ENCODE data around the gene TTC33.
"Not testable (repeated sequence)": the region's sequence is repeated elsewhere in the genome, so short reads cannot be mapped to it uniquely, and the experiment has no call there.

The TTC33 gene

DNA sequence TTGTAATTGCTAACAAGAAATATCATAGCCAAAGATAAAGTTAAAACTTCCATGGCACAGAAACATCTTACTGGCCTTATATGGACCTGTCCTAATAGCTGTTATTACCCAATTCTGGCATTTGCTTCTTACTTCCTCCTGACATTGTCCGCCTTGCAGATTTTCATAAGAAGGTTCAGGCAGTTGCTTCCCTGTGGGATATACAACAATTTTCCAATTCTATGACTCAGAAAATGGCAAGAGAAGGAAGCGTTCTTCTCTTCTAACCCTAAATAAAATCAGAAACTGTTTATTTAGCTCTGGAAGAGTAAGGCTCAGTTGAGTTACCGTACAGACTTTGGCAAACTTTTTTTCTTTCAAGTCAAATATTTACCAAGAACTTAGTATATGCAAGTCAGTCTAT is 40.7 kb upstream of the TTC33 start:
- TF ChIP-seq, protein P1, sequence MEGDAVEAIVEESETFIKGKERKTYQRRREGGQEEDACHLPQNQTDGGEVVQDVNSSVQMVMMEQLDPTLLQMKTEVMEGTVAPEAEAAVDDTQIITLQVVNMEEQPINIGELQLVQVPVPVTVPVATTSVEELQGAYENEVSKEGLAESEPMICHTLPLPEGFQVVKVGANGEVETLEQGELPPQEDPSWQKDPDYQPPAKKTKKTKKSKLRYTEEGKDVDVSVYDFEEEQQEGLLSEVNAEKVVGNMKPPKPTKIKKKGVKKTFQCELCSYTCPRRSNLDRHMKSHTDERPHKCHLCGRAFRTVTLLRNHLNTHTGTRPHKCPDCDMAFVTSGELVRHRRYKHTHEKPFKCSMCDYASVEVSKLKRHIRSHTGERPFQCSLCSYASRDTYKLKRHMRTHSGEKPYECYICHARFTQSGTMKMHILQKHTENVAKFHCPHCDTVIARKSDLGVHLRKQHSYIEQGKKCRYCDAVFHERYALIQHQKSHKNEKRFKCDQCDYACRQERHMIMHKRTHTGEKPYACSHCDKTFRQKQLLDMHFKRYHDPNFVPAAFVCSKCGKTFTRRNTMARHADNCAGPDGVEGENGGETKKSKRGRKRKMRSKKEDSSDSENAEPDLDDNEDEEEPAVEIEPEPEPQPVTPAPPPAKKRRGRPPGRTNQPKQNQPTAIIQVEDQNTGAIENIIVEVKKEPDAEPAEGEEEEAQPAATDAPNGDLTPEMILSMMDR (IDR thresholded peaks at IDR 0.05; ENCODE audit: borderline replicate concordance, insufficient read depth, low read depth, low read length), result no peak
- no peak overlapping the region for H3K4me3 ChIP-seq (ENCODE audit: low read depth, low read length)

DNA sequence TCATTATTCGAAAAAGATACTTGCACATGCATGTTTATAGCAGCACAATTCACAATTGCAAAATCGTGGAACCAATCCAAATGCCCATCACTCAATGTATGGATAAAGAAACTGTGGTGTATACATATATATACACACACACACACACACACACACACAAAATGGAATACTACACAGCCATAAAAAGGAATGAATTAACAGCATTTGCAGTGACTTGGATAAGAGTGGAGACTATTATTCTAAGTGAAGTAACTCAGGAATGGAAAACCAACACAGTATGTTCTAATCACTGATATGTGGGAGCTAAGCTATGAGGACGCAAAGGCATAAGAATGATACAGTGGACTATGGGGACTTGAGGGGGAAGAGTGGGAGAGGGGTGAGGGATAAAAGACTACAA is 39.1 kb upstream of the TTC33 start:
- not testable (repeated sequence) for H3K4me3 ChIP-seq (ENCODE audit: low read depth, low read length)

DNA sequence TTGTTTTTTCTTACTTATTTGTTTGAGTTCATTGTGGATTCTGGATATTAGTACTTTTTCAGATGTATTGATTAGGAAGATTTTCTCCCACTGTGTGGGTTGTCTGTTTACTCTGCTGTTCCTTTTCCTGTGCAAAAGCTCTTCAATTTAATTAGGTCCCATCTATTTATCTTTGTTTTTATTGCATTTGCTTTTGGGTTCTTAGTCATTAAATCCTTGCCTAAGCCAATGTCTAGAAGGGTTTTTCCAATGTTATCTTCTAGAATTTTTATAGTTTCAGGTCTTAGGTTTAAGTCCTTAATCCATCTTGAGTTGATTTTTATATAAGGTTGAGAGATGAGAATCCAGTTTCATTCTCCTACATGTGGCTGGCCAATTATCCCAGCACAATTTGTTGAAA is 38.6 kb upstream of the TTC33 start:
- H3K4me3 ChIP-seq (ENCODE audit: low read depth, low read length), result not testable (repeated sequence)

DNA sequence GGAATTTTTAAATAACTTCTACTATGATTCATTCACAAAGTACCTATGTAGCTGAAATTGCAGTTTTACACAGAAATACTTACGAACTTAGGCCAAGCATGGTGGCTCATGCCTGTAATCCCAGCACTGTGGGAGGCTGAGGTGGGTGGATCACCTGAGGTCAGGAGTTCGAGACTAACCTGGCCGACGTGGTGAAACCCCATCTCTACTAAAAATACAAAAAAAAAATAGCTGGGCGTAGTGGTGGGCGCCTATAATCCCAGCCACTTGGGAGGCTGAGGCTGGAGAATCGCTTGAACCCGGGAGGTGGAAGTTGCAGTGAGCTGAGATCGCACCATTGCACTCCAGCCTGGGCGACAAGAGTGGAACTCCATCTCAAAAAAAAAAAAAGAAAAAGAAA is 36.9 kb upstream of the TTC33 start:
- not testable (repeated sequence) for H3K4me3 ChIP-seq (ENCODE audit: low read depth, low read length)

DNA sequence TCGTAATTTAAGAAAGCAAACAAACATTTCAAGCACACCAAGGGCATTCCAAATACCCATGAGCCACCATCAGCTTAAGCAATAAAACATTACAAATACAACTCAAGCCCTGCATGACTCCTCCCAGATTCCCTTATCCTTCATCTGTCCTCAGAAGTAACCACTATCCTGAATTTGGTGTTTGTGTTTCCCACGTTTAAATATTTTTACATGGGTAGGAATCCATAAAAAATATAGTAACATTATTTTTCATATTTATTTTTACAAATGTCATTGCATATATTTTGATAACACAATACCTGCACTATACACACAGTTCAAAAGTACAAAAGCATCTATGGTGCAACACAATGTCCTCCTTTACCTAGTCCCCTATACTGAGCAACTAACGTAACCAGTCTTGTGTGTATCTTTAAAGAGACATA is 36.0 kb upstream of the TTC33 start:
- TF ChIP-seq, protein P1 (IDR thresholded peaks at IDR 0.05; ENCODE audit: borderline replicate concordance, insufficient read depth, low read depth, low read length), result no peak
- H3K4me3 ChIP-seq (ENCODE audit: low read depth, low read length), result no peak overlapping the region

DNA sequence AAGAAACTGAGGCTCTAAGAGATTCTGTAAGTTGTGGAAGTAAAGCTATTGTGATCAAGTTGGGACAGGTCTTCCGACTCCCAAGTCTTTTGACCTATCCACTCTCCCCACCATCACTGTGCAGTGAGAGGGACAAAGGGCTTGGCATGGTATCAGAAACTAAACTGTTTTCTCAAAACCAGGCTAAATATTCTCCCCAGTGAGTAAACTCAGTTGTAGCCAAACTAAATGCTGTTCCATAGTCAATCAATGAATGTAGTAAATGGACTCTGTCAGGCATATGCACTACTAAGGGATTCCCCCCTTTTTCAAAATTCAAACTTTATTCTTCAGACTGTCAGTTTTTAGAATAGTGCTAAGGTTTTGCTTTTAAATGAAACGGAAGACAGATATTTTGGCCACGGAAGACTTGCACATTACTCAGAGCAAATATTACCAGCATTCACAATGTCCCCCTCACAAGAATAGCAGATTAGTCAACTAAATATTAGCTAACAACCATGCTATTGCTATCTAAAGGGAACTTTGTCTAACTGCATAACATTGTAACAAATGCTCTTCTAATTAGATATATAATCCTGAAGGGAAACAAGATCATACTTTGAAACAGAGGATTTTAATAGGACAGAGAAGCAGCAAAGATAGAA is 35.3 kb upstream of the TTC33 start:
- TF ChIP-seq, protein P1 (IDR thresholded peaks at IDR 0.05; ENCODE audit: borderline replicate concordance, insufficient read depth, low read depth, low read length), result no peak
- H3K4me3 ChIP-seq (ENCODE audit: low read depth, low read length), result no peak overlapping the region

DNA sequence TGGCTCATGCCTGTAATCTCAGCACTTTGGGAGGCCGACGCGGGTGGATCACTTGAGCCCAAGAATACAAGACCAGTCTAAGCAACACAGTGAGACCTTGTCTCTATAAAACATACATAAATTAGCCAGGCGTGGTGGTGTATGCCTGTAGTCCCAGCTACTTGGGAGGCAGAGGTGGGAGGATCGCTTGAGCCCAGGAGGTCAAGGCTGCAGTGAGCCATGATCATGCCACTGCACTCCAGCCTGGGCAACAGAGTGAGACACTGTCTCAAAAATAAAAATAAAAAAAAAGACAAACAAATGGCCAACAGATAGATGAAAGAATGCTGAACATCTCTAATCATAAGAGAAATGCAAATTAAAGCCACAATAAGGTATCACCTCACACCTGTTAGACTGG is 33.2 kb upstream of the TTC33 start:
- not testable (repeated sequence) for H3K4me3 ChIP-seq (ENCODE audit: low read depth, low read length)

DNA sequence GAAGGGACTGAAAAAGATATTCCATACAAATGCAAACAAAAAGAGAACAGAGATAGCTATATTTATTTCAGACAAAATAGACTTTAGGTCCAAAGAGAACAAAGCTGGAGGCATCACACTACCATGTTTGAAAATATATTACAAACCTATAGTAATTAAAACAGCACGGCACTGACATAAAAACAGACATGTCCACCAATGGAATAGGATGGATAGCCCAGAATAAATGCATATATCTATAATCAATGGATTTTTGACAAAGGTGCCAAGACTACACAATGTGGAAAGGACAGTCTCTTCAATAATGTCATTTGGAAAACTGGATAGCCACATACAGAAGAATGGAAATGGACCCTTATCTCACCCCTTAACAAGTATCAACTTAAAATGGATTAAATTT is 32.2 kb upstream of the TTC33 start:
- TF ChIP-seq, protein P1 (IDR thresholded peaks at IDR 0.05; ENCODE audit: borderline replicate concordance, insufficient read depth, low read depth, low read length), result no peak
- no peak overlapping the region for H3K4me3 ChIP-seq (ENCODE audit: low read depth, low read length)

DNA sequence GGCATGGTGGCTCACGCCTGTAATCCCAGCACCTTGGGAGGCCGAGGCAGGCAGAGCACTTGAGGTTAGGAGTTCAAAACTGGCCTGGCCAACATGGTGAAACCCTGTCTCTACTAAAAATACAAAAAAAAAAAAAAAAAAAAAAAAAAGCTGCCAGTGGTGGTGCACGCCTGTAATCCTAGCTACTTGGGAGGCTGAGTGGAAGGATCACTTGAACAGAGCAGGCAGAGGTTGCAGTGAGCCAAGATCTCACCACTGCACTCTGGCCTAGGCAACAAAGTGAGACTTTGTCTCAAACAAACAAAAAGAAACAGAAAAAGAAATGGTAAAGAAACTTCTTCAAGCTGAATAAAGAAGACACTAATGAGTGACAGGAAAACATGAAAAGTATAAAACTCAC is 30.9 kb upstream of the TTC33 start:
- H3K4me3 ChIP-seq (ENCODE audit: low read depth, low read length), result not testable (repeated sequence)

DNA sequence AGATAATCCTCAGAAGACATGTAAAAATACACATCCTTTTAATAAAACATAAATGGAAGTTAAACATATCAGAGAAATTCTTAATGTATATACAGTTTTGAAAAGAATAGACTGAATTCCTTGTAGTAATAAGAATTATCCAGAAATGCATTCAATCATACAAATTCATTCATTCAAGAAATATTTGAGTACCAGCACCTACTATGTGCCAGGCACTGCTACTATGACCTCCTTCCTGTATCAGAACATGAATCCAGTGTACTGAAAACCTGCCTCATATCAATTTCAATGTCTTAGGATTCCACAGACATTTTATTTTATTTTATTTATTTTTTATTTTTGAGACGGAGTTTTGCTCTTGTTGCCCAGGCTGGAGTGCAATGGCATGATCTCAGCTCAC is 29.2 kb upstream of the TTC33 start:
- no peak overlapping the region for H3K4me3 ChIP-seq (ENCODE audit: low read depth, low read length)
- TF ChIP-seq, protein P1 (IDR thresholded peaks at IDR 0.05; ENCODE audit: borderline replicate concordance, insufficient read depth, low read depth, low read length), result no peak
